ENCODE results near the gene MAST1.

Gene MAST1

GRCh38 chr19:12793290-12794195, 44.8 kb upstream of the MAST1 start (continued):
- peak; percentile 100 for TF ChIP-seq ELK4 (IDR thresholded peaks at IDR 0.05; ENCODE audit: borderline replicate concordance, low read depth, low read length)
- TF ChIP-seq SP2 (tag by site-specific recombination; IDR thresholded peaks at IDR 0.05): peak; percentile 89
- peak; percentile 87 for TF ChIP-seq PRDM10 (tag by site-specific recombination; IDR thresholded peaks at IDR 0.05)
- TF ChIP-seq ZNF76 (tag by site-specific recombination; IDR thresholded peaks at IDR 0.05; ENCODE audit: borderline replicate concordance, low read depth): 0 out of 2 replicates have a peak, but pooled peaks have one; percentile 46
- TF ChIP-seq ZNF561 (tag by site-specific recombination; IDR thresholded peaks at IDR 0.05; ENCODE audit: borderline replicate concordance): peak; percentile 38; the same call in 1 of the 2 replicates
- TF ChIP-seq KLF16 (tag by site-specific recombination; IDR thresholded peaks at IDR 0.05): no peak
- peak; percentile 48; the same call in 1 of the 2 replicates for TF ChIP-seq ZNF449 (tag by site-specific recombination; IDR thresholded peaks at IDR 0.05)
- TF ChIP-seq SCRT1 (tag by site-specific recombination; IDR thresholded peaks at IDR 0.05; ENCODE audit: borderline replicate concordance): no peak
- TF ChIP-seq ZFP69B (tag by site-specific recombination; IDR thresholded peaks at IDR 0.05): 0 out of 2 replicates have a peak, but pooled peaks have one; percentile 11
- TF ChIP-seq ZNF510 (tag by site-specific recombination; IDR thresholded peaks at IDR 0.05; ENCODE audit: insufficient replicate concordance): no peak
- TF ChIP-seq ZBTB11 (tag by site-specific recombination; conservative IDR thresholded peaks at IDR 0.05; ENCODE audit: low read depth): peak; percentile 57
- peak; percentile 96 for TF ChIP-seq ZNF398 (tag by site-specific recombination; IDR thresholded peaks at IDR 0.05)
